ENCODE data around the gene ALDH3B2.
A peak's percentile ranks its signal among the peaks of the same experiment; 100 is the strongest.

ALDH3B2 gene

GRCh38 chr11:67636962-67637361, 37.5 kb downstream of the ALDH3B2 start:
- Mint-ChIP-seq H3K27me3 (peaks cover 37% of the 10 kb centered on the region), H3K4me1 (peaks cover 8% of the 10 kb centered on the region), H3K9me3 (no peaks in the 10 kb centered on the region), H3K27ac (no peak overlapping the region), H3K36me3 (no peaks in the 10 kb centered on the region), H3K4me3 (no peak overlapping the region)
- peak; percentile 16 for DNase-seq
- CTCF ChIA-PET: interaction anchor here (1.1 kb wide), 2 partner anchors 10 to 23 kb away, joined by 3 to 4 read pairs; no protein-coding TSS in a partner anchor

GRCh38 chr11:67635231-67635521, 39.2 kb downstream of the ALDH3B2 start:
- Mint-ChIP-seq H3K36me3 (no peaks in the 10 kb centered on the region), H3K4me1 (peaks cover 16% of the 10 kb centered on the region), H3K9me3 (no peaks in the 10 kb centered on the region), H3K4me3 (no peak overlapping the region), H3K27me3 (peaks cover 35% of the 10 kb centered on the region), H3K27ac (no peak overlapping the region)
- CTCF ChIA-PET: no interaction called here
- peak; percentile 11 for DNase-seq

GRCh38 chr11:67634366-67635230, 39.8 kb downstream of the ALDH3B2 start:
- no peaks in the 10 kb centered on the region for H3K36me3 Mint-ChIP-seq
- H3K27me3 Mint-ChIP-seq: peaks cover 29% of the 10 kb centered on the region
- CTCF ChIA-PET: interaction anchor here (1.2 kb wide), 1 partner anchor 23 kb away, joined by 3 read pairs; no protein-coding TSS in a partner anchor
- no peak overlapping the region for H3K4me3 Mint-ChIP-seq
- peak; percentile 8 for DNase-seq
- H3K9me3 Mint-ChIP-seq: no peaks in the 10 kb centered on the region
- no peak overlapping the region for H3K27ac Mint-ChIP-seq
- H3K4me1 Mint-ChIP-seq: peaks cover 16% of the 10 kb centered on the region

- CTCF ChIA-PET: interaction anchor here (1.2 to 8.0 kb wide), 2 partner anchors 13 to 24 kb away, joined by 3 to 91 read pairs; partner anchors contain the start of gene ACY3
- no peaks in the 10 kb centered on the region for H3K9me3 Mint-ChIP-seq
- H3K4me3 Mint-ChIP-seq: no peak overlapping the region
- peaks cover 26% of the 10 kb centered on the region for H3K27me3 Mint-ChIP-seq
- no peaks in the 10 kb centered on the region for H3K36me3 Mint-ChIP-seq
- H3K27ac Mint-ChIP-seq: no peak overlapping the region
- H3K4me1 Mint-ChIP-seq: peaks cover 19% of the 10 kb centered on the region
- peak; percentile 15 for DNase-seq
Measured at GRCh38 chr11:67633758-67634365, 40.6 kb downstream of the ALDH3B2 start.

- peak; percentile 20 for DNase-seq
- Mint-ChIP-seq H3K4me1 (peaks cover 23% of the 10 kb centered on the region), H3K27me3 (peaks cover 19% of the 10 kb centered on the region), H3K4me3 (no peak overlapping the region), H3K27ac (peak overlapping the region; percentile 42), H3K36me3 (no peaks in the 10 kb centered on the region), H3K9me3 (no peaks in the 10 kb centered on the region)
- CTCF ChIA-PET: interaction anchor here (1.2 to 8.0 kb wide), 3 partner anchors 14 to 26 kb away, joined by 3 to 91 read pairs (median 59); partner anchors contain the start of gene ACY3
Measured at GRCh38 chr11:67632982-67633755, 41.3 kb downstream of the ALDH3B2 start.

- peak overlapping the region; percentile 19 for H3K4me3 Mint-ChIP-seq
- no peak overlapping the region for H3K27ac Mint-ChIP-seq
- H3K27me3 Mint-ChIP-seq: peaks cover 18% of the 10 kb centered on the region
Measured at GRCh38 chr11:67632175-67632981, 42.0 kb downstream of the ALDH3B2 start.

GRCh38 chr11:67631853-67632174, 42.6 kb downstream of the ALDH3B2 start:
- peak overlapping the region; percentile 19 for H3K4me3 Mint-ChIP-seq
- peaks cover 19% of the 10 kb centered on the region for H3K4me1 Mint-ChIP-seq
- H3K27ac Mint-ChIP-seq: no peak overlapping the region

More at GRCh38 chr11:67632175-67632981, 42.0 kb downstream of the ALDH3B2 start:
- DNase-seq: peak; percentile 19
- CTCF ChIA-PET: interaction anchor here (5.4 to 8.0 kb wide), 2 partner anchors 15 to 27 kb away, joined by 59 to 91 read pairs; partner anchors contain the start of gene ACY3
- H3K4me1 Mint-ChIP-seq: peaks cover 24% of the 10 kb centered on the region
- H3K9me3 Mint-ChIP-seq: no peaks in the 10 kb centered on the region
- no peaks in the 10 kb centered on the region for H3K36me3 Mint-ChIP-seq

GRCh38 chr11:67631411-67631810, 43.0 kb downstream of the ALDH3B2 start:
- CTCF ChIA-PET: interaction anchor here (4.4 to 8.0 kb wide), 3 partner anchors 16 to 28 kb away, joined by 36 to 91 read pairs (median 59); partner anchors contain the start of gene ACY3
- H3K9me3 Mint-ChIP-seq: no peaks in the 10 kb centered on the region
- peaks cover 17% of the 10 kb centered on the region for H3K4me1 Mint-ChIP-seq
- peaks cover 18% of the 10 kb centered on the region for H3K27me3 Mint-ChIP-seq
- H3K27ac Mint-ChIP-seq: peak overlapping the region; percentile 87
- peak; percentile 22 for DNase-seq
- peaks cover 1% of the 10 kb centered on the region for H3K36me3 Mint-ChIP-seq
- peak overlapping the region; percentile 86 for H3K4me3 Mint-ChIP-seq

More at GRCh38 chr11:67631853-67632174, 42.6 kb downstream of the ALDH3B2 start:
- DNase-seq: no peak
- CTCF ChIA-PET: interaction anchor here (5.4 to 8.0 kb wide), 2 partner anchors 15 to 27 kb away, joined by 59 to 91 read pairs; partner anchors contain the start of gene ACY3
- no peaks in the 10 kb centered on the region for H3K9me3 Mint-ChIP-seq
- peaks cover 1% of the 10 kb centered on the region for H3K36me3 Mint-ChIP-seq
- peaks cover 18% of the 10 kb centered on the region for H3K27me3 Mint-ChIP-seq

- Mint-ChIP-seq H3K9me3 (no peaks in the 10 kb centered on the region), H3K4me3 (peak overlapping the region; percentile 86), H3K27ac (peak overlapping the region; percentile 87), H3K27me3 (peaks cover 16% of the 10 kb centered on the region), H3K4me1 (peaks cover 17% of the 10 kb centered on the region), H3K36me3 (peaks cover 1% of the 10 kb centered on the region)
- CTCF ChIA-PET: interaction anchor here (0.7 to 8.0 kb wide), 6 partner anchors 14 to 280 kb away, joined by 3 to 91 read pairs (median 23); partner anchors contain the start of gene ACY3
- no peak for DNase-seq
Measured at GRCh38 chr11:67630943-67631331, 43.5 kb downstream of the ALDH3B2 start.

- Mint-ChIP-seq H3K36me3 (peaks cover 1% of the 10 kb centered on the region), H3K27ac (peak overlapping the region; percentile 95), H3K9me3 (no peaks in the 10 kb centered on the region), H3K4me3 (peak overlapping the region; percentile 86), H3K27me3 (peaks cover 15% of the 10 kb centered on the region), H3K4me1 (peaks cover 20% of the 10 kb centered on the region)
- CTCF ChIA-PET: interaction anchor here (0.7 to 8.0 kb wide), 10 partner anchors 10 to 279 kb away, joined by 3 to 91 read pairs (median 8); partner anchors contain the start of gene ACY3
- peak; percentile 98 for DNase-seq
Measured at GRCh38 chr11:67630228-67630942, 44.0 kb downstream of the ALDH3B2 start.

GRCh38 chr11:67629386-67630227, 44.8 kb downstream of the ALDH3B2 start, which contains the start of gene NUDT8:
TSS of gene NUDT8 (minus strand) at chr11:67629937. CDS start at chr11:67629911, 26 bp downstream.
- CTCF ChIA-PET: interaction anchor here (1.0 to 8.0 kb wide), 12 partner anchors 11 to 278 kb away, joined by 3 to 91 read pairs (median 4); partner anchors contain the start of genes ACY3 and GSTP1
- Mint-ChIP-seq H3K27me3 (peaks cover 9% of the 10 kb centered on the region), H3K4me3 (peak within 1 kb of the TSS; percentile 86), H3K27ac (peak within 1 kb of the TSS; percentile 95), H3K4me1 (peaks cover 23% of the 10 kb centered on the region), H3K9me3 (no peaks in the 10 kb centered on the region), H3K36me3 (peaks cover 1% of the 10 kb centered on the region)
- DNase-seq: peak; percentile 92
